ENCODE results near the gene DNAH3. TPM values are rescaled to one million over a fixed set of nuclear protein-coding genes. Genes with fewer than 3 reads are reported as not detected.

The DNAH3 gene
- total and polyA plus RNA-seq, 2 of the 8 experiments (the other 6 are each of a cell fraction or from before 2014, with no cell fraction given): 0.57 to 0.71 TPM

DNA sequence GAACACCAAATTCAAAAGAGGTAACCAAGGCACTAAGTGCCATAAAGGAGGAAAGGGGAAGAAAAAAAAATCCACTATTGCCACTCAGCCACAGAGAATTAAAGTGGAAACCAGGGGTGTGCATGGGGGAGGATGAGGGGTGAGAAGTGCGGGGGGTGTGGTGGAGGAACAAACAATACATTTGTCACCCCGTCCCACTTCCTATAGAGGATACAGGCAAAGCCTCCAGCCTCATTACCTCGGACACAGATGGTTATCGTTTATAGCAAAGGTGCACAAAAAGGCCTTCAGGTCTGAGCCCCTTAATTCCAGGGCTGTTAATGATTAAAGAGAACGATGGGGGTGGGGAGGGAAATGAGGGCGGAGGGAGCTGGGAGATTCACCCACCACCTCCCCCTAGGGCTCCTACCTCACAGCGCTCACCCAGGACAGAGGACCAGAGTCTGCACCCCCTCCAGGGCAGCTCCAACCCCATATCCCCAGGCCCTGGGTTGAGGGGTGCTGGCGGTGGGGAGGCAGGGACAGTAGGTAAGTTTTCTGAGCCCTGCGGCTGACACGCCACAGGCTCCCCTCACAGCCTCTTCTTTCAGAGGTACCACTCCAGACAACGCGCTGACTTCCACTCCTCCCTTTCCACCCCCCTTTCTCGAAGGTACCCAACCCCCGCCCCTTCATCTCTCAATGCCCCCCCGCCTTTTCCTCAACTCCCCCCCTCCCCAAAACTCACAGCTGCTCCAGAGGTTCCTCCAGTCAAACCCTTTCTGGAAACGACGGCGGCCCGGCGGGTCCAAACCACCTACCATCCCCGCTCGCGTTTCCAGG, 251.0 kb downstream of the DNAH3 start:
- Histone ChIP-seq H3K18ac (ENCODE audit: extremely low read depth, low read length) (peak overlapping the region; percentile 24; the same call in 1 of the 2 replicates), H3K4me3 (ENCODE audit: extremely low read depth in 1 of 4, insufficient read depth in 2 of 4, low read depth in 3 of 4, low read length in 4 of 4) (peak overlapping the region; percentile 86 to 96 (median 90)), H2AK5ac (ENCODE audit: low read depth, low read length) (no peak overlapping the region), H3K4me2 (ENCODE audit: insufficient read depth in 1 of 2, low read depth in 2 of 2, low read length in 2 of 2) (peak overlapping the region; percentile 75 to 97), H3K27me3 (replicated peaks in 1 of 4; ENCODE audit: control insufficient read depth in 3 of 4, extremely low read depth in 1 of 4, insufficient read depth in 3 of 4, low read length in 3 of 4) (no peaks in the 10 kb centered on the region), H2BK5ac (ENCODE audit: low read depth, low read length) (peak overlapping the region; percentile 69), H3K23ac (ENCODE audit: insufficient read length) (no peak overlapping the region), H4K20me1 (replicated peaks in 1 of 2; ENCODE audit: control insufficient read depth in 1 of 2, insufficient read depth in 2 of 2, low read length in 2 of 2) (no peaks in the 10 kb centered on the region), H3K4me1 (replicated peaks in 1 of 4; ENCODE audit: control insufficient read depth in 3 of 4, insufficient read depth in 4 of 4, low read length in 3 of 4) (peaks cover 0 to 9% (median 3%) of the 10 kb centered on the region in 4 experiments; a peak in 3 of 7 replicates), H3K14ac (ENCODE audit: insufficient read length) (no peak overlapping the region), H2BK120ac (replicated peaks; ENCODE audit: low read depth, low read length) (no peak overlapping the region), H3K23me2 (ENCODE audit: low read depth, low read length) (peaks cover 6% of the 10 kb centered on the region; the same call in 1 of the 2 replicates), H2BK20ac (ENCODE audit: low read length) (no peak overlapping the region), H3K79me1 (ENCODE audit: low read depth, low read length) (peaks cover 2% of the 10 kb centered on the region), H4K8ac (ENCODE audit: extremely low read depth, insufficient read depth, low read length) (no peak overlapping the region), H3K9ac (replicated peaks in 1 of 4; ENCODE audit: extremely low read depth in 1 of 4, low read depth in 3 of 4, low read length in 3 of 4) (peak overlapping the region; percentile 35 to 76 (median 50)), H2BK12ac (ENCODE audit: low read depth, low read length) (no peak overlapping the region; the same call in 1 of the 2 replicates), H2BK15ac (ENCODE audit: low read length) (no peak overlapping the region), H3K79me2 (ENCODE audit: control insufficient read depth in 1 of 2, insufficient read depth in 2 of 2, low read length in 2 of 2) (peaks cover 6 to 69% of the 10 kb centered on the region in 2 experiments; a peak in 2 of 4 replicates), H3K27ac (ENCODE audit: low read depth, low read length) (0 out of 2 replicates have a peak overlapping the region, but pooled peaks have one; percentile 40), H3K56ac (replicated peaks; ENCODE audit: insufficient read length, low read depth, low read length) (no peak overlapping the region), H4K5ac (ENCODE audit: insufficient read length, low read depth, low read length) (peak overlapping the region; percentile 24), H3K36me3 (ENCODE audit: control insufficient read depth in 2 of 4, insufficient read depth in 4 of 4, low read length in 3 of 4) (peaks cover 0 to 13% (median 4%) of the 10 kb centered on the region in 4 experiments; a peak in 4 of 8 replicates), H2AFZ (ENCODE audit: low read length) (no peak overlapping the region), H3K9me3 (ENCODE audit: insufficient read depth in 2 of 2, low read depth in 1 of 2, low read length in 1 of 2) (no peaks in the 10 kb centered on the region), H4K91ac (replicated peaks; ENCODE audit: insufficient read length, low read length) (peak overlapping the region; percentile 34), H3K4ac (replicated peaks; ENCODE audit: insufficient read length, low read depth, low read length) (no peak overlapping the region)
- CTCF ChIA-PET (ENCODE audit: partially characterized antibody): interaction anchor here (0.7 to 2.3 kb wide), 5 partner anchors 13 to 184 kb away, joined by 3 to 7 read pairs (median 3); no protein-coding TSS in a partner anchor
- 3% methylated on average over 18 of the region's 23 CpGs; no CpG with 5 or more reads in 1 of the 2 experiments for WGBS, 2 experiments (ENCODE audit: extremely low coverage in 1 of 2, insufficient coverage in 1 of 2, insufficient read length in 1 of 2, insufficient replicate concordance in 2 of 2, low coverage in 1 of 2, low lambda C conversion rate in 2 of 2, missing lambda C conversion rate in 1 of 2)
- POLR2A ChIA-PET (ENCODE audit: partially characterized antibody): interaction anchor here (0.5 to 2.9 kb wide), 18 partner anchors 10 to 853 kb away, joined by 3 to 16 read pairs (median 4); no protein-coding TSS in a partner anchor
- FAIRE-seq: no peak
- peak in 1 of 2 experiments; percentile 51 for DNase-seq (ENCODE audit: low read depth in 1 of 2, low spot score in 2 of 2)
- TF ChIP-seq TEAD4 (IDR thresholded peaks at IDR 0.05; ENCODE audit: low read depth, low read length) (no peak), PHF8 (conservative IDR thresholded peaks at IDR 0.05; ENCODE audit: low read depth, low read length) (no peak; the same call in 1 of the 2 replicates), TBP (IDR thresholded peaks at IDR 0.05; ENCODE audit: low read depth, low read length) (no peak), KDM4A (IDR thresholded peaks at IDR 0.05; ENCODE audit: low read depth, low read length, severe bottlenecking) (peak; percentile 47), FOSL1 (IDR thresholded peaks at IDR 0.05; ENCODE audit: insufficient read depth, low read depth, low read length) (no peak), SIN3A (conservative IDR thresholded peaks at IDR 0.05 in 1 of 2, IDR thresholded peaks at IDR 0.05 in 1 of 2; ENCODE audit: low read depth in 1 of 2, low read length in 2 of 2) (0 out of 4 replicates have a peak, but pooled peaks of 1 of the 2 experiments have one; percentile 41), SAP30 (IDR thresholded peaks at IDR 0.05; ENCODE audit: insufficient read depth, insufficient replicate concordance, low read length) (no peak), RAD21 (IDR thresholded peaks at IDR 0.05 in 1 of 2, conservative IDR thresholded peaks at IDR 0.05 in 1 of 2; ENCODE audit: low read depth in 2 of 2, low read length in 2 of 2) (no peak)
- TF ChIP-seq, protein P1, sequence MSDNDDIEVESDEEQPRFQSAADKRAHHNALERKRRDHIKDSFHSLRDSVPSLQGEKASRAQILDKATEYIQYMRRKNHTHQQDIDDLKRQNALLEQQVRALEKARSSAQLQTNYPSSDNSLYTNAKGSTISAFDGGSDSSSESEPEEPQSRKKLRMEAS (IDR thresholded peaks at IDR 0.05): no peak

All from H1 (cell line).